Hematopoietic multipotent progenitor cell treated with erythropoietin and hydrocortisone succinate and interleukin-3 and kit ligand, for 8 days (in vitro differentiated cells): Measurements from ENCODE around the gene HMCN2.

Experiments
- DNase-seq: peaks from one replicate; pipeline ENCODE4 v3.0.0-alpha.2; 2015

The HMCN2 gene

DNA sequence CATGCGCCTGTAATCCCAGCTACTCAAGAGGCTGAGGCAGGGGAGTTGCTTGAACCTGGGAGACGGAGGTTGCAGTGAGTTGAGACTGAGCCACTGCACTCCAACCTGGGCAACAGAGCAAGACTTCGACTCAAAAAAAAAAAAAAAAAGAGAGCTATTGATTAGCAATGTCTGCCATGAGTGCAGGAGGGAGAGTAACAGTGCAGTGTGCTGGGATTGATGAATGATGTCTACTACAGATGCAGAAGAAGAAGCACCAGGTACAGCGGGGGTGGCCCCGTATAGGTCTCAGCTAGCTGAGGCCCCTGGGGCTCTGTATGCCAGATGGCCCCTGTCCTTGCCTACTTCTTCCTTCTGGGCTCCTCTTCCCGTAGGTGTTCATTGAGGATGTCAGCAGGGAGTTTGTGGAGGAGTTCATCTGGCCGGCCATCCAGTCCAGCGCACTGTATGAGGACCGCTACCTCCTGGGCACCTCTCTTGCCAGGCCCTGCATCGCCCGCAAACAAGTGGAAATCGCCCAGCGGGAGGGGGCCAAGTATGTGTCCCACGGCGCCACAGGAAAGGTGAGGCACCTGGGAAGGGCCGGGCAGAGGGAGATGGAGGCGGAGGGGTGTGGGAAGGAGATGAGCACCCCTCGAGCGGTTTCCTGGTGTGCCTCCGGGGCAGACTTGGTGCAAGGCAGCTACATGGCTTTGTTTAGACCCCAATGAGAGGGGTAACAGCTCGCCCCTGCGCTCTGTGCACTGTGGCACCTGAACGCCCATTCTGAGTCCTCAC, 192.7 kb downstream of the HMCN2 start:
- DNase-seq: no peak

DNA sequence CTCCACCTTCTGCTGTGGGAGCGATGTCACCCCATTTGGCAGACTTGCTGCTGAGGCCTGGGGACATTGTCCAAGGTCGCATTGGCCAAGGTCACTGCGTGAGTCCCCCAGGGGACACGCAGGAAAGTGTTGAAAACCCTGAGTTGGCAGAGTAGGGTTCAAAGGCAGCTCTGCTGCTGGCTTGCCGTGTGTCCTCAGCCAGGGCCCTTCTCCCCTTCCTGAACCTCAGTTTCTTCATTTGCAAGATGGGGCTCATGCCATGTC, 193.2 kb downstream of the HMCN2 start:
- no peak for DNase-seq

DNA sequence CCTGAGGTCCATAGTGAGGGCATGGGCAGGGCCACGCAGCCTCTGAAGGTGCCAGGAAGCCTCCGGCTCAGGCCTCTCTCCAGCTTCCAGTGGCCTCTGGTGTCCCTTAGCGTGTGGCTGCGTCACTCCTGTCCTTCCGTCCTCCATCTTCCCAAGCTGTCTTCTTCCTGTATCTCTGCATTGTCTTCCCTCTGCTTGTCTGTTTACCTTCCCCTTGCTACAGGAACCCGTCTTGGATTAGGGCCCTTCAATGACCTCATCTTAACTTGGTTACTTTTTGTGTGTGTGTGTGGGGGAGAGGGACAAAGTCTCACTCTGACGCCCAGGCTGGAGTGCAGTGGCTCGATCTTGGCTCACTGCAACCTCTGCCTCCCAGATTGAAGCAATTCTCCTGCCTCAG, 193.6 kb downstream of the HMCN2 start:
- no peak for DNase-seq

DNA sequence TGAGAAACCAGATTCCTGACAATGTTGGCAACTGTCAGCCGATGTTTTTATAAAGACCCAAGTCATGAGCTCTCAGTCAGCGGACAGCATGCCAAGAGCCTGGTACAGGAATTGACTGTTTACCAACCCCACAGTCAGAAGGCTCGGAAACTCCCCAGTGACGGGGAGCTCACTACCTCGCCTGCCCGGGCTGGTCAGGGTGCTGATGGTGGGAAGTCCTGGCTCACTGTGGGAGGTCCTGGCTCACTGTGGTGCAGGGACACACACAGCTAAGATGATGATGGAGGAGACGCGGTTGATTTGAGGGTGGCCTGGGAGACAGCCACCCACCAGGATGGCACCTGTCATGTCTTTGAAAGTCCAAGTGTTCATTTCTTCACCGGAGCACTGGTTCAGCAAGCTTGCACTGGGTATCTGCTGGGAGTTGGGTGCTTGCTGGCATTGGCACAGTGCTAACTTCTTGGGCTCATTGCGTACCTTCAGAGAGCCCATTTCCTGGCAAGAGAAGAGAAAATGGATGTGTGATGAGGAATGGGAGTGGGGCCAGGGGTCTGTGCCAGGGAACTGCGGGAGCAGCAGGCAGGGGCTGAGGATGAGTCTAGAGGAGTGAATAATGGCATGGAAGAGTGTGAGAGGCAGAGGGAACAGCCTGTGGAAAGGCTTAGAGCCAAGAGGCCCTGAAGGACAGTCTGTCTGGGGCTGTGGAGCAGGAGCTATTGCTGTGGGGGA, 194.5 kb downstream of the HMCN2 start:
- DNase-seq: no peak

DNA sequence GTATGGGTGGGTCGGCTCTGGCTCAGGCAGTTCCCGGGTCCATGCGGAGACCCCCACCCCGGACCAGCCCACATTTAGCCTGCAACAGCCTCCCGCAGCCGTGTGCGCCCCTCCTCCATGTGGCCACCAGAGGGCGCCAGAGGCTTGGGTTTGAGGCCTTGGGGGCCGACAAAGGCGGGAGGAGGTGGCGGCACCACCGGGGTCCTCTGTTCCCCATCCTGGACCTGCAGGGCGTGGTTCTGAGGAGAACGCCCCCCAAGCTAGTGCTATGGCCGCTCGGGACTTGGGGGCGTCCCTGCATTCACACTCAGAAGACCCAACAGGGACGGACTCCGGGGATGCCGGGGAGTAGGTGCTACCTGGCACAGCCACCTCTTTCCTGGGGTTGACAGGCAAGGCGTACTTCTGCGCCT, 195.7 kb downstream of the HMCN2 start:
- peak; percentile 64 for DNase-seq

DNA sequence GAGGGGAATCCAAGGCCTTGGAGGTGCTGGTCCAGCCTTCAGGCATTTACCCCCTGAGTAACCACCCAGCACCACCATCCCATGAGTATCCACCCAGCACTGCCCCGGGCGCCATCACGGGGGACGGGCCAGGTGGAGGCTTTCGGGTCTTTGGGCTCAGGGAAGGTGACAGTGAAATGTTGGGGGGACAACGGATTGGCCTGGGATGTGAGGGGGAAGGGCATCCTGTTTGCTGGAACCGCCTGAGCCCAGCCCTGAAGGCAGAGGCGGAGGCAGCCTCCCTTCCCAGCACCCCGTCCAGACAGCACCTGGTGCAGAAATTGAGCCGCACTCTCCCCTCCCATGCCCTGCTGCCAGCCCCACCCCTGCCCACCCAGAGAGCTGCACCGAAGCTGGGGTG, 196.2 kb downstream of the HMCN2 start:
- no peak for DNase-seq

DNA sequence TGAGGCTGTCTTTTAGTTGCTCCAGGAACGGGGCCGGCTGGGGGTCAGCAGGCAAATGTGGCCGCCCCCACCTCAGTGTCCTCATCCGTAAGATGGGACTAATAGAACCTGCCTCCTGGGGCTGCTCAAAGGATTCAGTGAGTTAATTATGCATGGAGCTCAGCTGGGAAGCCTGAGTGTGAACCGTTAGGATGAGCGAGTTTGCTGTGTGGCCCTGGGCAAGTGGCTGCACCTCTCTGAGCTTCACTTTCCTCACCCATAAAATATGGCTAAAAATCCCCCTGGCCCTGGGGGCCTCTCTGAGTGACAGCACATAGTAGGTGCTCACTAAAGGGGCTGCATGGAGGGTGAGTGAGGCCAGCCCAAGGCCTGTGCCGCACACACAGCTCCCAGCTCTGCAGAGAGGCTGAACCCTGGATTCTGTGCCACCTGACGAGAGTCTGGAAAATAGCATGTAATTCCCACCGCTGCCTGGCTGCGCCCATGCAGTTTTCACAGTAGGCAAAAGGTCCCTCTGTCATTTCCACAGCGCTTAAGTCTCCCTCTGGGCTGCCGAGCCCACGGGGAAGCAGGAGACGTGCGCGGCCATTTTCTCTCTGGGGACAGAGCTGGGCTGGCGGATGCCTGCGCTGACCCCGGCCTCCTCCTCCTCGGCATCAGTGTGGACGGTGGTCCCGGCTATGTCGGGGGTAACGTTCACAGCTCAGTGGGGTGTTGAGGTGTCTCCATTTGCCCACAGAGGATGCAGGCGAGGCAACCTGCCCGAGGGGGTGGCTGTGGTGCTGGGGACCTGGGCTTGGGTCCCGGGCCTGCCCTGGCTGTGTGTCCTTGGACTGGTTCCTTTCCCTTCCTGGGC, 197.4 kb downstream of the HMCN2 start:
- no peak for DNase-seq

DNA sequence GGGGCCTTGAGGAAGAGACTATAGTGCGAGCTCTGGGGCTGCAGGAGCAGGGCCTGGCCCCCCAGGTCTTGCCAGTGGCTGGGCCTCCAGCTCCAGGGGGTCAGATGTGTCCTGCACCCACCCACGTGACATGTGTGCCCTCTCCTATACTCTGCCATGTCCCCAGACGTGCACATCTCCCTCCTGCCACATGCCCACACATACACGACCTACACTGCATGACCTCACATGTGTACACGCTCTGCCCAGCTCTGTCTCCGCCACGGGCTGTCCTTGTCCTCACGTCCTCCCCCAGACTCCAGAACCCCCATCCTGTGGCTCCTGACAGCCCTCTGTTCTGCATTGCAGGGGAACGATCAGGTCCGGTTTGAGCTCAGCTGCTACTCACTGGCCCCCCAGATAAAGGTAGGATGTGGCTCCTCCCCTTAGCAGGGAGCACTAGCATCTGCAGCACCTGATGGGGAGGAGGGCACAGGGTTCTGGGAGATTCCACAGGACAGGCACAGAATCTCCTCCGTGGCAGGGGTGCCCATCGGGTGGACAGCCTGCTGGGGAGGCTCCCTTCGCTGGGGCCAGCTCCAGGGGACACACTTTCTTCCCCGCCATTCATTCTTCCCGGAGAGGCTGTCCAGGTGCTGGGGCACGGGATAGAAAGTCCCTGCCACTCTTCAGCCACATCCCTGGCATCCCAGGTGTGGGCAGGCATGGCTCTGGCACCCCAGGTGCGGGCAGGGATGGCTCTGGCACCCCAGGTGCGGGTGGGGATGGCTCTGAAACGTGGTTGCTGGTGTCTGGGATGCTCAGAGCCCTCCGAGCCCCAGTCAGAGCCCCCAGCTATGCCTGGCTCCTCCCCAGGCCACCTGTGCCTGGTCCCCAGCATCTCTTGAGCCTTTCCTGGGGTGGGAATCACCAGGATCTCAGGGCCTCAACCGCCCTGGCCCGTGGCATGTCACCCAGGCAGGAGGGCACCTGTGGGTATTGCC, 198.5 kb downstream of the HMCN2 start:
- no peak for DNase-seq

DNA sequence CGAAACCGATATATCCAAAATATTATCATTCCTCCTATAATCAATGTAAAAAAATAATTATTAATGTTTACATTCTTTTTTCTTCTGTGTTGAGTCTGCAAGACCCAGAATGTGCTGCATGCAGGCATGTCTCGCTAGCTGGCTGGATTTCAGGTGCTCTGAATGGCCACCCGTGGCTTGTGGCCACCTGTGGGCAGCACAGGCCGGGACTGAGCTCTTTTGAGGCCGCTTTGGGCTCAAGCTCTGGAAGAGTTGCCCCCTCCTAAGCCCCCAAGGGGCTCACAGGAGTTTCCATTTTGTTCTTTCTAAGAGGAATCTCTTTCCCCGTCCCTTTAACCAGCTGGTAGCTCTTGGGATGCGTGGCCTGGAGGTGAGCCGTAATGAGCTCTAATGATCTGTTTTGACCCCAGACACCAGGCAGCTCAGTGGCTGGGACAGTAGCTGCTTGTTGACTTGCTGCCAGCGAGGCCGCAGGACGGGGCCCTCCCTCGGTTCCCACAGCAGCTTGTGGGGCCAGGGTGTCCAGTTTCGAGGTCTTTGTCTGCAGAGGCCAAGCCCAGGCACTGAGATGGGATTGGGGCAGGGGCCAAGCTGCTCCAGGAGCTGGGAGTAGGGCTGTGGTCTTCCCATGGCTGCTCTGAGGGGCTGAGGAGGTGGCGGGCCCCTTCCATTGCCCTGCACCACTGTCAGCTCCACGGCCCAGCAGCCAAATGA, 200.0 kb downstream of the HMCN2 start:
- no peak for DNase-seq

DNA sequence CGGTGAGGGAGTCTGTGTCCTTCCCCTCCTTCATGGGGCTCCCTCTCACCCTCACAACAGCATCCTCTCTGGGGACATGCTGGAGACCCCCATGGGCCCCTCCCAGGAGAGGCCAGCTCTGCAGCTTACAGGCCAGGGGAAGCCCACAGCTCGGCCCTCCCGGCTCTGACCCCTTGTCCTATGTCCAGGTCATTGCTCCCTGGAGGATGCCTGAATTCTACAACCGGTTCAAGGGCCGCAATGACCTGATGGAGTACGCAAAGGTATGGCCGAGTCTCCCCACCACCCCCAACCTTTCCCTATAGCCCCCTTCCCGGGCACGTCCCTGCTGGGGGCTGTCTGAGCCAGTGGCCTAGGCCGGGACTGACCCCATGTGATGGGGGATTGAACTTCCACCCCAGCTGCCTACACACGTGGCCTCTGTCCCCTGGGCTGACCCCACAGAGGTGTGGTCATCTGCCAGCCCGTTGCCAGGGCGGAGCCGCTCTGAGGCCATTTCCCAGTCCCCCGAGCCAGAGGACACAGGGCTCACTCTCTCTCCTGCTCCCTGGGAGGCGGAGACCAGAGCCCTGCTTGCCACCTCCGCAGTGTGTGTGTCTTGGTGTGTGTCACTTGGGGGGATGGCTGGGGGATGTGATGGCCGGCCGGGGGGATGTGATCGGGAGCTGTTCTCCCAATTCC, 201.1 kb downstream of the HMCN2 start:
- no peak for DNase-seq

DNA sequence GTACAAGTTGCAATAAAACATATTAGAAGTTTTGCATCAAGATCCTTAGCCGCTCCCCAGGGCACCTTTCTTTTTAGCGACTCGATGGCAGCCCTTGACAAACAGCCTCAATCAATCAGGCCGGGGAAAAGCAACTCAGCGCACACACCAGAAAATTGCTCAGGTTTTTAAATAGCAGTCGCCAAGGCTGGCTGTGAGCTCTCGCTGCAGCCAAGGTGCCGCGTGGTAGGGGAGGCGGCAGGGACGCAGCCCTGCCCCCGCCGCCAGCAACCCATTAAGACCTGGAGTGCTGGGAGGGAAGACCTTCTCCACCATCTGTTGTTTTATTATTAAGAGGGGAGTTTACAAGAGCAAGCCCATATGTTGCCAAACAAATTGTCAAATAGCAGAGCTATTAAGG, 201.8 kb downstream of the HMCN2 start:
- DNase-seq: no peak

DNA sequence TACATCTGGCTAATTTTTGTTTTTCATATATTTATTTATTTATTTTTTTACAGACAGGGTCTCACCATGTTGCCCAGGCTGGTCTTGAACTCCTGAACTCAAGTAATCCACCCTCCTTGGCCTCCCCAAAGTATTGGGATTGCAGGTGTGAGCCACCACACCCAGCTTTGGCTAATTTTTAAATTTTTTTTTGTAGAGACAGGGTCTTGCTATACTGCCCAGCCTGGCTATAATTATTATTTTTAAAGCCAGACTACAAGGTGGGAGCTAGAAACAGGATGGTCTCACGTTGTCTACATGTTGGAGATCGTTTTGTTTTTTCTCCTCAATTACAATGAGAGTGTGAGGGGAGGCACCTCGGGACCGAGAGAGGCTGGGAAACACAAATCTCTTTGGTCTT, 203.0 kb downstream of the HMCN2 start:
- no peak for DNase-seq

DNA sequence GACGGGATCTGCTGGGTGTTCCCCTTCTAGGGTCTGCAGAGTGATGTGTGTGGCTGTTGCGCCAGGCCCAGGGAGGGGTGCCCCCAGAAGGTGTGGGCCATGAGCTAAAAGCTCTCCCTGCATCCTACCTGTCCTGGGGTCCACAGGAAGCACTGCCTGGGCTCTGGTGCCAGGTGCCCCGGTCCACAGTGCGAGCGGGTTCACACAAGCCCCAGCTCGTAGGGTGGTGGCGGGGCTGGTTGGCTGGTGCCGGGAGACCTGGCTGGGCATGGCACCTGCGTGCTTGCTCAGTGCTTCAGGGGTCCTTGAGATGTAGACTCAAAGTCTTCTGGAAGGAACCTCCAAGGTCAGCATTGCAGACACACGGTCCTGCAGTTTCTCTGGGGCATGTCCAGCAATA, 204.7 kb downstream of the HMCN2 start:
- no peak for DNase-seq

DNA sequence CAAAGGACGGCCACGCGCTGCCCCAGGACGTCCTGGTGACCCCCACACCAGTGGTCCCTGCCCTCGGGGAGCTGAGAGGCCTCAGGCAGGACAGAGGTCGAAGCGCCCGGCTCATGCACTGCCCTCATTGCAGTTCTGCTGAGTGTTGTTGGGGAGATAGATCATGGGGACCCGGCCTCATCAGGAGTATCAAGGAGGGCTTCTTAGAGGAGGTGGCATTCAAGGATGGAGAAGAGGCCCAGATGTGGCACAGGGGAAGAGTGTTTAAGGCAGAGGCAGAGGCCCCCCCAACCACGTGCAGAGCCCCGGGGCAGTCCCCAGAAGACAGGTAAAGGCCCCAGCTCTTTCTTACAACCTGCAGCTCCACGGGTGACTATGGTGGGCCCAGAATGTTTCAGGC, 205.4 kb downstream of the HMCN2 start:
- DNase-seq: no peak

DNA sequence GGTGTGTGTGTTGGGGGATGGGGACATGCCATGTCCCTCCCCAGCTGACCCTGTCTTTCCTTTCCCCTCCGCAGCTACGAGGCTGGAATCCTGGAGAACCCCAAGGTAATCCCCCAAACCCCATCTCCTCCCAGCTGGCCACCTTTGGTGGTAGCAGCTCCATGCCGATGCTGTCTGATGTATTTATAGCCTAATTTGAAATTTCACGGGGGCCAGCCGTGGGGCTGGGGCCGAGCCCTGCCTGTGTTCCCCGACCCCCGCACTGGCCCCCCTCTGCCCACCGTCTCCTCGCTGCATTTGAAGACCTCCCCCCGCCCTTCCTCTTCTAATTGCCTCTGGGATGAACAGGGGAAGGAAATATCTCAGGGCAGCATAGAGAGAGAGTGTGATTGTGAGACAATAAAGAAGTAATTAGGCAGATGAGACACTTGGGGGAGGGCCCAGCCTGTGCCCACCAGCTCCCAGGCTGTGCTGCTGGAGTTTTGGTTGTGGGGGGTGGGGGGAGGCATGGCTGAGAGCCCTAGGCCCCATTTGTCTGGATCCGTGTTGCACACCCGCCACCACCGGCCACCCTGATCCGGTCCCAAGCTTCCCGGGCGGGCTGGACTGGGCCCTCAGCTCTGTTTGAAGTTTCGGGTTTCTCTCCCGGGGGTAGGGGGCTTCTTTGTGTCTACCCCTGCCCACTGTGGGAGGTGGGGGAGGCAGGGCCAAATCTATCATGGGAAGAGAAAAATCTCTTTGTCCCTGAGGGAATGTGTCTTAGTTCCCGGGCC, 206.0 kb downstream of the HMCN2 start:
- no peak for DNase-seq

DNA sequence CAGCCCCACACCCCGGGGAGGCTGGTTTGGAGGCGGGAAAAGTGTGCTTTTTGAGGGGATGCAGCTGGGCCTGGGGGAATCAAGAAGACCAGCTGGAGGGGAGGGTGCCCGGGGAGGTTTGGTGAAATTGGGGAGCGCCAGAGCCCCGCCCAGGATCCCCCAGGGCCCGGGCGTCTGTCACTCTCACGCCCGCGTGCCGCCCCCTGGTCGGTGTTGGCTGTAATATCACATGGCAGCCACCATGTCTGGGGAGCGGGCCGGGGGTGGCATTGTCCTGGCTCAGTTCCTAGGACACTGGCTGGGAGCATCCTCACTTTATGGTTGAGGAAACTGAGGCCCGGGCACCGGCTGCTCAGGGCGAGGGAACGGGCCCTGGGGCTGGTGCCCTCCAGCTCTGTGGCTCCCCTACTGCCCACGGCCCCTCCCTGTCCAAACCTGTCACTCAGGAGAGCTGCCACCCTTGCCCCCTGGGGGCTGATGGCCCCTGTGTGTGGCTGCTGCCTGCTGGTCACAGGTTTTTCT, 206.7 kb downstream of the HMCN2 start:
- no peak for DNase-seq

DNA sequence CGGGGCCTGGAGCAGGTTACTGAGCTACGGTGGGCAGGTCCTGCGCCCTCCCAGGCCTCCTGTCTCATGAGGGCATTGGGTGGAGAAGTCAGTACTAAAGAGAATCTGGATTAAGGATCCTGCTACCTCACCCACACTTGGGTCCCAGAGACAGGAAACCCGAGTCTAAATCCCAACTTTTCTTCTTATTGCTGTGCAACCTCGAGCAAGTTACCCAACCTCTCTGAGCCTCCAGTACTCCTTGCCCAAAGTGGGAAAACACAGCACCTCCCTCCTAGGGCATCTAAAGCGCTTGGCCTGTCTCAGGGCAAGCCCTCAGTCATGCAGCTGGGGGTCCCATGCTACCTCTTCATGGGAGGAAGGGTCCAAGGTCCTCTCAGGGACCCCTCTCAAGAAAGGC, 207.4 kb downstream of the HMCN2 start:
- DNase-seq: no peak

DNA sequence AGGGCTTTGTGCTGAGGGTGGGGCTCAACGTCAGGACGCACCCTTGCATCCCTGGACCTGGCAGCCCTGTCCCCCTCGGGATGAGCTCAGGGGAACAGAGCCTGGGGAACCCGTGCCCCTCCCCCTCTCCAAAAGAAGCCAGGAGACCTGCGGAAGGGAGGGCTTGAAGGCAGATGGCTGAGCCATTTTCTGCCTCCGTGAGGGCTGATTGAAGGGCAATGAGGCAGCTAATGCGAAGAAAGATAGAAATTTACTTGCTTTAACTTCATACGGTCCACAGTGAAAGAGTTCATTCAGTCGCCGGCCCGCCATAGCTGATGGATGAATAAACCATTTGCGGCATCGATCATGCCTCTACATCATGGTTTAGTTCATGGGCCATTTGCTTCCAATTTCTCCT, 208.0 kb downstream of the HMCN2 start:
- no peak for DNase-seq

DNA sequence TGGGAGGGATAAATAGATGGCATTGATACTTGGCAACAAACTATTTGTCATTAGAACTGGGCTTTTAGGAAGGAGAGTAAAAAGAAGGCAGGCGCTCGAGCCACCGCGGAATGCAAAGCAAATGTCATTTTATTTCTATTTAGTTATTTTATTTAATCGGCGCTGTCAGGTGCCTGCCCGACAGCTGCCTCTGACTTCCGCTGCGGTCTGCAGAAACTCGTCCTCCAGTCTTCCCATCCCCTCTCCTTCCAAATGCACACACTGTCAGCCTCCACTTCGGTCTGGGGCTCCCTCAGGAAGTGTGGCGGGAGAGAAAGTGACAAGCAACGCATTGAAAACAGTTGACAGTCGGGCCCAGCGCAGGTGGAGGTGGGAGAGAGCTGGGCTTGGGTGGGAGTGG, 208.5 kb downstream of the HMCN2 start:
- no peak for DNase-seq

DNA sequence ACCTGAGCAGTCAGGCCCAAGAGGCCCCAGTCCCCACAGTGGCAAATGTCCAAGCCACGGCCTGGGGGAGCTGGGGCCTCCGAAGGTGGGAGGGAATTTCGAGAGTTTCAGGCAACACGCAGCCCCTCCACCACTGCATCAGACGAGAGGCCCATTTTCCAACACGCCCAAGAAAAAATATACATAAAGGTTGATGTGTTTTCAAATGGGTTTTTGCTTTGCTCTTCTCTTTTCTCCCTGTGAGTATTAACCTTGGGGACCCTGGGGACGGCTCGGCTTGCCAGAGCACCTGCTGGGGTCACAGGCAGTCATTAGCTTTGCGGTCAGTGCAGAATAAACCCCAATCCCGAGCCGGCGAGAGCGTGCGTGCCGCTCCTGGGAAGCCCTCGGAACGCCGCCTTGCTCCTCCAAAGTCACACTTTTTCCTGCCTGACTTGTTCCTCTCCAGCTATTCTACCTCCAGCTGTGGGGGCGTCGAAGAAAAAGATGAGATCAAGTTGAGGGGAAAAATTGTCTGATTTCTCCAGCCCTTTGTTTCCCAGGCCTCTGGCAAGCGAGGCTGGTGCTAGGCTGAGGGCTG, 210.7 kb downstream of the HMCN2 start:
- no peak for DNase-seq
